HEK293 (cell line): Measurements from ENCODE around the gene SHISA9.

Experiments
- CTCF ChIA-PET: fragments of 350-600 bp; formaldehyde crosslinking; extraction: SDS; loops from one replicate; lab custom pipeline; 2021; ENCODE audit warnings: antibody characterized with exemption; lab: Yijun Ruan, JAX
- POLR2A ChIA-PET: fragments of 300-600 bp; formaldehyde crosslinking; extraction: SDS; loops from one replicate; lab custom pipeline; 2020; ENCODE audit warnings: antibody characterized with exemption, inconsistent platforms; lab: Yijun Ruan, JAX
- H3K27ac ChIP-seq: fragments of 200-500 bp; sonication (Bioruptor generic); 2 replicates; pipeline ENCODE4 v1.5.1; 2014; ENCODE audit warnings: low read depth, low read length, control low read depth, inconsistent platforms; ENCODE audit errors: extremely low read depth
- H3K36me3 ChIP-seq, 2 experiments: fragments of 200-500 bp in 1 of 2; sonication (Bioruptor generic) in 1 of 2; 1 replicate in 1 of 2; 2 replicates in 1 of 2; pipeline ENCODE4 v1.5.1; 2014 to 2017; ENCODE audit warnings: inconsistent platforms in 2 of 2, low read length in 2 of 2; ENCODE audit not compliant: control insufficient read depth in 2 of 2, insufficient read depth in 1 of 2
- H3K4me1 ChIP-seq: fragments of 200-500 bp; sonication (Bioruptor generic); 2 replicates; pipeline ENCODE4 v1.5.1; 2014; ENCODE audit warnings: mild to moderate bottlenecking, low read length, inconsistent platforms; ENCODE audit not compliant: control insufficient read depth, insufficient read depth
- H3K4me3 ChIP-seq: 2 replicates; pipeline ENCODE4 v1.5.1; 2011; ENCODE audit warnings: low read depth, mild to moderate bottlenecking, control low read depth, low read length, moderate library complexity
- H3K9me3 ChIP-seq: fragments of 200-500 bp; sonication (Bioruptor generic); 2 replicates; pipeline ENCODE4 v1.5.1; 2014; ENCODE audit warnings: low read depth, low read length, inconsistent platforms; ENCODE audit not compliant: control insufficient read depth, insufficient read depth
- EGR2 ChIP-seq: fragments of 450-650 bp; formaldehyde crosslinking; IDR thresholded peaks from 2 replicates; pipeline ENCODE4 v1.5.1; 2016; ENCODE audit warnings: low read depth, missing biosample characterization, missing genetic modification characterization
- GLIS1 ChIP-seq: fragments of 450-650 bp; formaldehyde crosslinking; IDR thresholded peaks from 2 replicates; pipeline ENCODE4 v1.5.1; 2016; ENCODE audit warnings: missing biosample characterization, missing genetic modification characterization
- INSM2 ChIP-seq: fragments of 450-650 bp; formaldehyde crosslinking; IDR thresholded peaks from 2 replicates; pipeline ENCODE4 v1.5.1; 2016; ENCODE audit warnings: missing biosample characterization, missing genetic modification characterization
- PBX3 ChIP-seq: sonication (generic); formaldehyde crosslinking; IDR thresholded peaks from 2 replicates; pipeline ENCODE4 v1.8.1; 2022; ENCODE audit warnings: mild to moderate bottlenecking, moderate library complexity, missing genetic modification reagents
- PRDM6 ChIP-seq: fragments of 450-650 bp; formaldehyde crosslinking; IDR thresholded peaks from 2 replicates; pipeline ENCODE4 v1.5.1; 2017; ENCODE audit warnings: missing biosample characterization, missing genetic modification characterization
- SALL2 ChIP-seq: fragments of 450-650 bp; formaldehyde crosslinking; IDR thresholded peaks from 2 replicates; pipeline ENCODE4 v1.5.0; 2017; ENCODE audit warnings: missing biosample characterization, mild to moderate bottlenecking, missing genetic modification characterization, borderline replicate concordance
- TCF7L2 ChIP-seq: IDR thresholded peaks from 2 replicates; pipeline ENCODE4 v1.6.1; 2011; ENCODE audit warnings: low read depth, mild to moderate bottlenecking, inconsistent platforms, low read length, moderate library complexity, borderline replicate concordance
- ZBTB1 ChIP-seq: fragments of 450-650 bp; formaldehyde crosslinking; IDR thresholded peaks from 2 replicates; pipeline ENCODE4 v1.5.1; 2016; ENCODE audit warnings: missing biosample characterization, missing genetic modification characterization
- ZBTB17 ChIP-seq: fragments of 450-650 bp; formaldehyde crosslinking; IDR thresholded peaks from 2 replicates; pipeline ENCODE4 v1.5.1; 2016; ENCODE audit warnings: missing biosample characterization, missing genetic modification characterization
- ZFP69B ChIP-seq: fragments of 450-650 bp; formaldehyde crosslinking; IDR thresholded peaks from 2 replicates; pipeline ENCODE4 v1.5.1; 2016; ENCODE audit warnings: missing biosample characterization, missing genetic modification characterization
- ZNF175 ChIP-seq: fragments of 450-650 bp; formaldehyde crosslinking; IDR thresholded peaks from 2 replicates; pipeline ENCODE4 v1.5.1; 2016; ENCODE audit warnings: missing biosample characterization, missing genetic modification characterization
- ZNF214 ChIP-seq: fragments of 450-650 bp; formaldehyde crosslinking; IDR thresholded peaks from 2 replicates; pipeline ENCODE4 v1.5.1; 2017; ENCODE audit warnings: missing biosample characterization, mild to moderate bottlenecking, missing genetic modification characterization, borderline replicate concordance
- ZNF335 ChIP-seq: fragments of 450-650 bp; formaldehyde crosslinking; conservative IDR thresholded peaks from 2 replicates; pipeline ENCODE4 v1.5.1; 2016; ENCODE audit warnings: missing biosample characterization, missing genetic modification characterization
- ZNF366 ChIP-seq: fragments of 450-650 bp; formaldehyde crosslinking; conservative IDR thresholded peaks from 2 replicates; pipeline ENCODE4 v1.5.1; 2016; ENCODE audit warnings: missing biosample characterization, missing genetic modification characterization
- ZNF423 ChIP-seq: fragments of 450-650 bp; formaldehyde crosslinking; IDR thresholded peaks from 2 replicates; pipeline ENCODE4 v1.5.1; 2016; ENCODE audit warnings: missing biosample characterization, missing genetic modification characterization
- ZNF433 ChIP-seq: fragments of 450-650 bp; formaldehyde crosslinking; IDR thresholded peaks from 2 replicates; pipeline ENCODE4 v1.5.1; 2016; ENCODE audit warnings: missing biosample characterization, missing genetic modification characterization, low read depth
- ZNF544 ChIP-seq: fragments of 450-650 bp; formaldehyde crosslinking; IDR thresholded peaks from 2 replicates; pipeline ENCODE4 v1.5.0; 2017; ENCODE audit warnings: missing biosample characterization, missing genetic modification characterization
- ZNF560 ChIP-seq: fragments of 450-650 bp; formaldehyde crosslinking; IDR thresholded peaks from 2 replicates; pipeline ENCODE4 v1.5.1; 2017; ENCODE audit warnings: missing biosample characterization, missing genetic modification characterization, borderline replicate concordance
- ZNF596 ChIP-seq: fragments of 450-650 bp; IDR thresholded peaks from 2 replicates; pipeline ENCODE4 v1.5.0; 2018; ENCODE audit warnings: missing biosample characterization, mild to moderate bottlenecking, missing genetic modification characterization, moderate library complexity
- ZNF600 ChIP-seq: fragments of 450-650 bp; formaldehyde crosslinking; IDR thresholded peaks from 2 replicates; pipeline ENCODE4 v1.5.1; 2016; ENCODE audit warnings: missing biosample characterization, missing genetic modification characterization
- ZNF677 ChIP-seq: fragments of 450-650 bp; IDR thresholded peaks from 2 replicates; pipeline ENCODE4 v1.5.0; 2018; ENCODE audit warnings: missing biosample characterization, mild to moderate bottlenecking, missing genetic modification characterization, moderate library complexity
- ZNF768 ChIP-seq: fragments of 450-650 bp; formaldehyde crosslinking; IDR thresholded peaks from 2 replicates; pipeline ENCODE4 v1.5.1; 2018; ENCODE audit warnings: missing biosample characterization, mild to moderate bottlenecking, missing genetic modification characterization
- ZSCAN16 ChIP-seq: fragments of 450-650 bp; formaldehyde crosslinking; IDR thresholded peaks from 2 replicates; pipeline ENCODE4 v1.5.1; 2016; ENCODE audit warnings: missing biosample characterization, missing genetic modification characterization
- ZSCAN18 ChIP-seq: fragments of 450-650 bp; formaldehyde crosslinking; IDR thresholded peaks from 2 replicates; pipeline ENCODE4 v1.5.1; 2016; ENCODE audit warnings: missing biosample characterization, missing genetic modification characterization

Gene SHISA9

GRCh38 chr16:13030769-13031168 is 129.4 kb downstream of the SHISA9 start:
- Histone ChIP-seq H3K4me3 (no peak overlapping the region), H3K9me3 (no peaks in the 10 kb centered on the region), H3K4me1 (no peaks in the 10 kb centered on the region), H3K27ac (no peak overlapping the region), H3K36me3 (no peaks in the 10 kb centered on the region)
- POLR2A ChIA-PET: no interaction called here
- CTCF ChIA-PET: no interaction called here
- TF ChIP-seq ZNF423 (tag by site-specific recombination) (no peak), EGR2 (tag by site-specific recombination) (no peak), PRDM6 (tag by site-specific recombination) (no peak), ZBTB1 (tag by site-specific recombination) (no peak), ZNF677 (tag by site-specific recombination) (no peak), ZNF596 (tag by site-specific recombination) (no peak), TCF7L2 (no peak), ZSCAN16 (no peak), ZNF544 (no peak), INSM2 (tag by site-specific recombination) (no peak), ZNF433 (no peak), ZNF366 (tag by site-specific recombination) (no peak), GLIS1 (tag by site-specific recombination) (no peak), ZNF335 (tag by site-specific recombination) (no peak), ZNF175 (no peak), ZNF560 (tag by site-specific recombination) (no peak)

- ChIA-PET CTCF (interaction anchor here (0.6 kb wide), 1 partner anchor 839 kb away, joined by 3 read pairs; no protein-coding TSS in a partner anchor), POLR2A (no interaction called here)
- Histone ChIP-seq H3K27ac (no peak overlapping the region), H3K36me3 (no peaks in the 10 kb centered on the region), H3K4me1 (no peaks in the 10 kb centered on the region), H3K9me3 (no peaks in the 10 kb centered on the region), H3K4me3 (no peak overlapping the region)
- TF ChIP-seq ZBTB17 (tag by site-specific recombination) (no peak), ZSCAN18 (tag by site-specific recombination) (no peak), PBX3 (no peak), ZNF214 (tag by site-specific recombination) (no peak), ZNF768 (tag by site-specific recombination) (no peak), ZFP69B (tag by site-specific recombination) (no peak), SALL2 (tag by site-specific recombination) (no peak), ZNF175 (no peak), ZNF600 (tag by site-specific recombination) (no peak)
Measured at GRCh38 chr16:13032911-13033310, 131.5 kb downstream of the SHISA9 start.
